ENCODE measurements around the gene MT2A.
A peak's percentile ranks its signal among the peaks of the same experiment; 100 is the strongest.
"Not testable (repeated sequence)": the region's sequence is repeated elsewhere in the genome, so short reads cannot be mapped to it uniquely, and the experiment has no call there.

Gene MT2A

GRCh38 chr16:56608043-56608875 is at the start of gene MT2A:
Gene MT2A (plus strand): TSS chr16:56608584. CDS start chr16:56608656, 72 bp downstream.
- DNase-seq, result peak; percentile 85

- no peak for DNase-seq
These were observed 49.3 kb upstream of the MT2A start for GRCh38 chr16:56559109-56559508.

DNA sequence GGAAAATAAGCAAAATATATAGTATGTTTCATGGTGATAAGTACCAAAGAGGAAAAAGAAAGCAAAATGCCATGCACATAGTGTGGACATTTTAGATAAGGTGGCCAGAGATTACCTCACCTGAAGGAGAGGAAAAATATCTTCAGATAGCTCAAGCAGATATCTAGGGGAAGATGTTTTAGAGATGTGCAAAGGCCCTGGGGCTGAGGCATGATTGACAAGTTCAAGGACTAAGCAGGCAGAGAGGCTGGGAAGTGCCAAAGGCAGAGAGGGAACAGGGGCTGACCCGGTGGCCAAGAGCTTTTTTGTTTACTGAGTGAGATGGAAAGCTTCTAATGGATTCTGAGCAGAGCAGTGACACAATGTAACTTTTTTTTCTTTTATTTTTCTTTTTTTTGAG is 47.9 kb upstream of the MT2A start:
- DNase-seq, result no peak

DNA sequence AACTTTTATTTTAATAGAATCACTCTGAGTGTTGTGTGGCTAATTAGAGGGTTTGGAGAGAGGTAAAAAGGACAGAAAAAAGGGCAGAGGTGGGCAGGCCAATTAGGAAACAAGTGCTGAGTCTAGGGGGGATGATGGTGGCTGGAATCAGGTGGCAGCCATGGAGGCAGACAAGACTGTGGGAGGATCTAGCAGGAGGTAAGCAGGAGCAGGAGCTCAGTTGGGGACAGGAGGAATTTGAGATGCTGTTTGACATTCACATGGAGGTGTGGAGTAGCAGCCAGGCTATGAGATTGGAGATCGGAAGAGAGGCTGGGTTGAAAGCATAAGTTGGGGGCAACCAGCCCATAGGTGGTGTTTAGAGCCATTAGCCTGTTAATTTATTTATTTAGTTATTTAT is 47.3 kb upstream of the MT2A start:
- DNase-seq, result no peak

- no peak for DNase-seq
These were observed 43.4 kb upstream of the MT2A start, which contains the start of gene MT4 for GRCh38 chr16:56564793-56565477. Gene MT4 (plus strand): TSS chr16:56565073. CDS start chr16:56565129, 56 bp downstream.

GRCh38 chr16:56569971-56570370 is 38.4 kb upstream of the MT2A start:
- no peak for DNase-seq

- no peak for DNase-seq
These were observed 36.9 kb upstream of the MT2A start for GRCh38 chr16:56571525-56571924.

DNA sequence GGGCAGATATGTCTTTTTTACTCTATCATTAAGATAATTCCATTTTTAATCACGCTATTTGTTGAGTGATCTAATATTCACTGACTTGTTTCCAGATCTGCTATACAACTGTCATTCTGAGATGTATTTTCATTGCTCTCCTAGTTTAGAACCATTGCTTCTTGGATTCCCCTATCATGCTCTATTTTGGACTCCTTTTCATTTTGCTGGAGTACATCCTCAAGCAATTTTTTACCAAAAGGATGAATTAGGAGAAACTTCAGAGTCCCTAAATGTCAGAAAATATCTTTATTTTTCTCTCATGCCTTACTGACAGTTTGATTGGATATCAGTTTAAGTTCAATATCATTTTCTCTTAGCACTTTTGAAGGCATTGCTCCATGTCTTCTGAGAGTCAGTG is 33.8 kb upstream of the MT2A start:
- no peak for DNase-seq

GRCh38 chr16:56576585-56577299 is 31.6 kb upstream of the MT2A start:
- DNase-seq, result peak; percentile 87

DNA sequence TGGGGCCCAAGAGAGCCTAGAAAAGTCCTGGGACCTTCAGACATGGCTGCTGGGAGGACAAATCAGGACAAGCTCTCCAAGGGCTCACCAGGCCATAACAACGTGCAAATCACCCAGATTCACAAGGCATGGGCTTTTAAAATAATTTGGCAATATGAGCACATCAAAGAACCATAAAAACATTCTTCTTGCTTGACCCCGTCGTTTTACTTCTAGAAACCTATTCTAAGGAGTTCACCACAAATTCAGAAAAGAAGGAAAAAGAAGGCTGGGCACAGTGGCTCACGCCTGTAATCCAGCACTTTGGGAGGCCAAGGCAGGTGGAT is 31.1 kb upstream of the MT2A start:
- no peak for DNase-seq

DNA sequence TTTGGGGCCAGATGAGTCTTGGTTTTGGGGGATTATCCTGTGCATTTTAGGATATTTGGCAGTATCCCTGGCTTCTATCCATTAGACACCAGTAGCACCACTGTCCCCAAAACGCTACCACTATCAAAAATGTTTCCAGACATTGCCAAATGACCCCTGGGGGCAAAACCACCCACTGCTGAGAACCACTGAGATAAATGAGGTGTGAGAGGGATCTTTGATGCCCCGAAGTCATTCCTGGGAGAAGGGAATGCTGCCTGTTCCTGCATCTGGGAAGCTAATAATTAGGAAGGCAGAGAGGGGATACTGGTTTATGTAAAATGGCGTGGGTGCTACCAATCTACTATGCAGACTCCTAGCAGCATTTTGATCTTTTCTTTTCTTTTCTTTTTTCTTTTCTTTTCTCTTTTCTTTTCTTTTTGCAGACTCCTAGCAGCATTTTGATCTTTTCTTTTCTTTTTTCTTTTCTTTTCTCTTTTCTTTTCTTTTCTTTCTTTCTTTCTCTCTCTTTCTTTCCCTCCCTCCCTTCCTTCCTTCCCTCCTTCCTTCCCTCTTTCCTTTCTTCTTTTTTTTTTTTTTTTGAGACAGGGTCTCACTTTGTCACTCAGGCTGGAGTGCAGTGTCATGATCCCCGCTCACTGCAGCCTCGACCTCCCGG is 27.9 kb upstream of the MT2A start:
- DNase-seq, result no peak

GRCh38 chr16:56582911-56583310 is 25.5 kb upstream of the MT2A start:
- not testable (repeated sequence) for DNase-seq

- no peak for DNase-seq
These were observed 24.8 kb upstream of the MT2A start for GRCh38 chr16:56583351-56584168.

GRCh38 chr16:56584276-56584675 is 24.1 kb upstream of the MT2A start:
- DNase-seq, result no peak

DNA sequence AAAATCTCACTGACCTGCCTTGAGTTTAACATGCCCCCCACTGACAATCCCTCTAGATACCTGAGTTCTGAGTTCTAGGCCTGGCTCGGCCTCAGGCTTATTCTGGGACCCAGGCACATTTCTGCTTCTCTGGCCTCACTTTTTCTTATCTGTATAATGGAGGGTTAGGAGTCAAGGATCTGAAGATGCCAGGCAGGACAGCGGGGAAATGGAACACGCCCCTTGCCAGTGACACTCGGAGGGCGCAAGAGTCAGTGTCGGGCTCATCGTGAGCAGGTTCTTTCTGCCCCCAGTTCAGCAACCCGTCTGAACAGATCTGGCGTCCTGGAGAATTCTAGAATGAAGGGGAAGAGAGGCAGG is 19.6 kb upstream of the MT2A start:
- no peak for DNase-seq

DNA sequence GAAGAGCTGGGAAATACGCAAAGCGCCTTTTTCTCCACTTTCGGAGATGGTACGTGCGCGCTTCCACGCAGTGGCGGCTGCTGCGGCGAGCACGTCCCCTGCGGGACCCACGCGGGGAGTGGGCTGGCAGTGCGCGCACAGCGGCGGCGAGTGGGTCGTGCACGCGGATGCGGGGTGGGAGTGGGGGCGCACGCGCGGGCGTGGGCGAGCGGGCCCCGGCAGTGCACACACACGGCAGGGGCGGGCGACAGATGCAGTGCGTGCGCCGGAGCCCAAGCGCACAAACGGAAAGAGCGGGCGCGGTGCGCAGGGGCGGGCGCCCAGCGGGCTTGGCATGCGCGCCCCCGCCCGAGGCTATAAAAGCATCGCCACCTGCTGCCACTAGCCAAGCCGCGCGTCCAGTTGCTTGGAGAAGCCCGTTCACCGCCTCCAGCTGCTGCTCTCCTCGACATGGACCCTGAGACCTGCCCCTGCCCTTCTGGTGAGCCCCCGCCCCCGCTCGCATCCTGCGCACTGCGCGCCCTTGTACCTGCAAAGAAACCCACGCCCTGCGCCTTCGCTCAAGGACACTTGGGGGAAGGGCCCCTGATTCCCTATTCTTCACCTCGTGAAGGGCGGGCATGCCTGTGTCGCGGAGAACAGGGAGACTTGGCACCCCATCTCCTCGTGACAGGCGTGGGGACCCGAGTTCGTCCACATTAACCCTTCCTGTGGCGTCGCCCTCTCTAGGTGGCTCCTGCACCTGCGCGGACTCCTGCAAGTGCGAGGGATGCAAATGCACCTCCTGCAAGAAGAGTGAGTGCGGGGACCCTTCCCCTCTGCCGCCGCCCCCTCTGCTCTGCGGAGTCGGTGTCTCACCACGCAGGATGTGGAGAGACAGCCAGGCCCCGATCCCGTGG is 19.0 kb upstream of the MT2A start, which contains the start of gene MT3:
TSS of gene MT3 (plus strand) at position 388 of the 899 bp plus-strand sequence. CDS start at position 451, 63 bp downstream.
- no peak for DNase-seq

- no peak for DNase-seq
These were observed 16.9 kb upstream of the MT2A start for GRCh38 chr16:56591377-56592060.

DNA sequence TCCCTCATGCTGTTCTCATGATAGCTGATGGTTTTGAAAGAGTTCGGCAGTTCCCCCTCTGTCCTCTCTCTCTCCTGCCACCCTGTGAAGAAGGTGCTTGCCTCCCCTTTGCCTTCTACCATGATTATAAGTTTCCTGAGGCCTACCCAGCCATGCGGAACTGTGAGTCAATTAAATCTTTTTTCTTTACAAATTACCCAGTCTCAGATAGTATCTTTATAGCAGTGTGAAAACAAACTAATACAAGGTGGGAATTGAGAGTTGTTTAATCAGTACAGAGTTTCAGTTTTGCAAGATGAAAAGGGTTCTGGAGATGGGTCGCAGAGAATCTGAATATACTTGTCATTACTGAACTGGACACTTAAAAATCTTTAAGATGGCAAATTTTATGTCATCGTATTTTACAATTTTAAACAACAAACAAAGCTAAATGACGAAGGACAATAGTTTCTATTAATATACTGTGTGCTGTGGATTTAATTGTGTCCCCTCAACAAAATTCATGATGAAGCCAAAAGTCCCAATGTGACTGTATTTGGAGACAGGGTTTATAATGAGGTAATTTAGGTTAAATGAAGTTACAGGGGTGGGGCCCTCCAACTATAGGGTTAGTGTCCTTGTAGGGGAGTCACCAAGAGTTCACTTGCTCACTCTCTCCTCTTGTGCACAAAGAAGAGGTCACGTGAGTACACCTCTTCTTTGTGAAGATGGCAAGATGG is 14.7 kb upstream of the MT2A start:
- no peak for DNase-seq

DNA sequence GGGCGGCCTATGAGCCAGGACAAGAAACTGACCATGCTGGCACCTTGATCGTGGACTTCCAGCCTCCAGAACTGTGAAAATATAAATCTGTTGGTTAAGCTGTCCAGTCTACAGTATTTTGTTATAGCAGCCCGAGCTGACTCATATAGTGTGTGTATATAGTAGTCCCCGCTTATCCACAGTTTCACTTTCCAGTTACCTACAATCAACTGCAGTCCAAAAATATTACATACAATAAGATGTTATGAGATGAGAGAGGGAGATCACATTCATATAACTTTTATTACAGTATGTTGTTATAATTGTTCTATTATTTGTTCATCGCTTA is 14.1 kb upstream of the MT2A start:
- no peak for DNase-seq

- DNase-seq, result peak; percentile 60
These were observed 7.9 kb upstream of the MT2A start for GRCh38 chr16:56600398-56600999.
